Measurements from ENCODE around the gene AP2A2.

- TF ChIP-seq CTCF (conservative IDR thresholded peaks at IDR 0.05; ENCODE audit: low read depth, low read length) (no peak), EZH2 (IDR thresholded peaks at IDR 0.05; ENCODE audit: borderline replicate concordance, low read depth, low read length, poor library complexity, severe bottlenecking) (no peak)
Measured at GRCh38 chr11:899724-900123, 25.9 kb upstream of the AP2A2 start.
